Stimulated activated naive CD8-positive, alpha-beta T cell treated with anti-CD3 and anti-CD28 coated beads, Interleukin-15, Interleukin-2, amounts not matched to agents 100 U/mL and 50 U/mL, for 24 hours (primary cell): ENCODE data around the gene GRIPAP1.

Experiments
- ATAC-seq: fragments of 150-1000 bp; cut with Tn5 transposase; one replicate; pipeline ENCODE4 v1.10.0; 2021
- DNase-seq: peaks from one replicate; pipeline ENCODE4 v3.0.0; 2021

Gene GRIPAP1, protein sequence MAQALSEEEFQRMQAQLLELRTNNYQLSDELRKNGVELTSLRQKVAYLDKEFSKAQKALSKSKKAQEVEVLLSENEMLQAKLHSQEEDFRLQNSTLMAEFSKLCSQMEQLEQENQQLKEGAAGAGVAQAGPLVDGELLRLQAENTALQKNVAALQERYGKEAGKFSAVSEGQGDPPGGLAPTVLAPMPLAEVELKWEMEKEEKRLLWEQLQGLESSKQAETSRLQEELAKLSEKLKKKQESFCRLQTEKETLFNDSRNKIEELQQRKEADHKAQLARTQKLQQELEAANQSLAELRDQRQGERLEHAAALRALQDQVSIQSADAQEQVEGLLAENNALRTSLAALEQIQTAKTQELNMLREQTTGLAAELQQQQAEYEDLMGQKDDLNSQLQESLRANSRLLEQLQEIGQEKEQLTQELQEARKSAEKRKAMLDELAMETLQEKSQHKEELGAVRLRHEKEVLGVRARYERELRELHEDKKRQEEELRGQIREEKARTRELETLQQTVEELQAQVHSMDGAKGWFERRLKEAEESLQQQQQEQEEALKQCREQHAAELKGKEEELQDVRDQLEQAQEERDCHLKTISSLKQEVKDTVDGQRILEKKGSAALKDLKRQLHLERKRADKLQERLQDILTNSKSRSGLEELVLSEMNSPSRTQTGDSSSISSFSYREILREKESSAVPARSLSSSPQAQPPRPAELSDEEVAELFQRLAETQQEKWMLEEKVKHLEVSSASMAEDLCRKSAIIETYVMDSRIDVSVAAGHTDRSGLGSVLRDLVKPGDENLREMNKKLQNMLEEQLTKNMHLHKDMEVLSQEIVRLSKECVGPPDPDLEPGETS

DNA sequence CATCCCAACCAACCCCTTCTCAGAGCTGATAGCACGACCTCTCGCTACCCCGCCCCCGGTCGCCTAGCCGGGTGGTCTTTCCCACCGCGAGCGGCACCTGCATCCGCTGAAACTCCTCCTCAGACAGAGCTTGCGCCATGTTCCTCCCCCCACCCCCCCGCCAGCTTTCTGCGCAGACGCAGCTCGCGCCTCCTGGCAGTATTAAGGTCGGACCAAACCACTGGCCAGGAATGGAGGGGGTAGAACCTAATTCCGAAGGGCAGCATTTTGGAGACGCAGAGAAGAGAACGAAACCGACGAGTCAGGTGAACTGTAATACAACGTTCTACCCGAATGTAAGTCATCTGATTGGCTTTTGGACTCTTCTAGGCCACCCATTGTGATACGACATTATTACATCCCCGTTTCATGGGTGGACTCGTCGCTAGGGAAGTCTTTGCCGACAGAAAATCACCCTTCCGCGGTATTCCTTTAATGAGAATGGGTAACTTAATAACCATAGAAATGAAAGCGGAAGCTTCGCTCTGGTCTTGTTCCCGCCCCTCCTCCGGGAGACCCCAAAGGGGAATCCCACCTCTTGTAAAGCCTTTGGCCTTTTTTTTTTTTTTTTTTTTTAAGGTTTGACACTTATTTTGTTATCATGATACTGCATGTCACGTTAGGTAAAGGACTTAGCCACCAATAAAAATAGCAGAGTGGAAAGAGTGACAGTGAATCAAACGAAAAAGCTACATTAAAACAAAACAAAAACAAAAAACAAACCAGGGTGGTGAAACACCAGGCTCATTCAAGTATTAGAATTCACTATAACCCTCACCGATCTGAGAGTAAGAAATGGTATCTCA is at the start of gene GRIPAP1:
Gene GRIPAP1, minus strand, starts transcription at position 174 of the 845 bp plus-strand sequence. Its CDS starts 35 bp downstream, at position 139.
- peak; percentile 76 for ATAC-seq
- peak; percentile 78 for DNase-seq

- DNase-seq: no peak
- no peak for ATAC-seq
Measured at GRCh38 chrX:49043987-49044281, 41.9 kb upstream of the GRIPAP1 start.

DNA sequence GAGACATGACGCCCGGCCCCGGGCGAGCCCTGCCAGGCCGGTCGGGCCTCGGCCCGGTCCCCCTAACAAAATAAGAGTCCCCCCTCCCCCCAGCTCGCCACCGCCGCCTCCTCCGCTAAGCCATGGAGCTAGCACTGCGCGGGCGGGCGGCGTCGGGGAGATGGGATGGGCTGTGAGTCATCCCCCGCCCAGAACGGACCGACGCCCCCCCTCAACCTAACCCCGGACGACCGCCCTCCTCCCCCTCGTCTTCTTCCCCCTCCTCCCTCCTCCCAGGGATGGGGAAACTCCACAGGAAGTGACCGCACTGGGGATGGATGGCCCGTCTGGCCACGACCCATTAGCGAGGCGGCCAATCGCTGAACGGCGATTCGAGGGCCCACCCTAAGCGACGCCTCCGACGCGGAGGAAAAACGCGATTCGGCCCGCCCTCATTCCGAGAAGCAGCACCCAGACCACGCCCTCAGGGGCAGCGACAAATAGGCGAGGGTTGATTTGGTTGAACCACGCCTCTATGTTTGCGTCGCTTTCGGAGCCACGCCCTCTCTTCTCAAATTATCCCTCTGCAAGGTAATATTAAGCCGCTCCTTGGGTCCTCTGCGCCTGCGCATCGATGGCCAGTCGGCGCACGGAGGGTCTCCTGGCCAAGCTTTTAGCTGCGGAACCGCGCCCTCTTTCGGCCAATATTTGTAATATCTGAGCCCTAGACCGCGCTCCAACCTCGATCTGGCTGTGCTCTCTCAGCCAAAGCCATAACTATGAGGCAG is 41.3 kb upstream of the GRIPAP1 start, which contains the start of gene TFE3:
Gene TFE3, minus strand, starts transcription at position 138 of the 767 bp plus-strand sequence. Its CDS starts 131 bp downstream, at position 7.
- ATAC-seq: peak; percentile 93
- peak; percentile 92 for DNase-seq

DNA sequence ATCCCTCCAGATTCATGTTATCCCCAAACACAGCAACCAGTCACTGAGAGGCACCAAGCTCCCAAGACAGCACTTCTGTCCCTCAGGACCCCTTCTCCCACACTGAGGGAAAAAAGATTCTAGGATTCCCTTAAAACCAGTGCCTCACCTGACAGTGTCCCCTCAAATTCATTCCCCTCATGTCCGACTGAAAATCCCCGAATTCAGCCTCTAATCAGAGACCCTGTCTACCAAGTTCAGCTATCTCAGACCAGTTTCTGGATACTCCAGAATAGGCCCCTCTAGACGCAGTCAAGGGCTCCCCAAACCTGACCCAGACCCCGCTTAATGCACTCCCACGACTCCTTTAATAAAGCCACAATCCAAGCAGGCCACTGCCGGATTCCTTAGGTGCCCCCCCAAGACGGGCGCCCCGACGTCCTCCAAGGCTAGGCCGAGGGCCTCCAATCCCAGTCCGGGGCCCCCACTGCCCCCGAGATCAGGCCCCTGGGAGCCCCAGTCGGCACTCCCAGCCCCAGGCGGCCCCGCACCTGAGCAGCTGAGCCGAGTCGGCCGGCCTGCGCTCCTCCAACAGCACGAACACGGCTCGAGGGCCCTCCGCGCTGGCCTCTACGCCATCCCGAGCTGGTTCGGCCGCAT is 40.6 kb upstream of the GRIPAP1 start:
- ATAC-seq (no peak), DNase-seq (no peak)

DNA sequence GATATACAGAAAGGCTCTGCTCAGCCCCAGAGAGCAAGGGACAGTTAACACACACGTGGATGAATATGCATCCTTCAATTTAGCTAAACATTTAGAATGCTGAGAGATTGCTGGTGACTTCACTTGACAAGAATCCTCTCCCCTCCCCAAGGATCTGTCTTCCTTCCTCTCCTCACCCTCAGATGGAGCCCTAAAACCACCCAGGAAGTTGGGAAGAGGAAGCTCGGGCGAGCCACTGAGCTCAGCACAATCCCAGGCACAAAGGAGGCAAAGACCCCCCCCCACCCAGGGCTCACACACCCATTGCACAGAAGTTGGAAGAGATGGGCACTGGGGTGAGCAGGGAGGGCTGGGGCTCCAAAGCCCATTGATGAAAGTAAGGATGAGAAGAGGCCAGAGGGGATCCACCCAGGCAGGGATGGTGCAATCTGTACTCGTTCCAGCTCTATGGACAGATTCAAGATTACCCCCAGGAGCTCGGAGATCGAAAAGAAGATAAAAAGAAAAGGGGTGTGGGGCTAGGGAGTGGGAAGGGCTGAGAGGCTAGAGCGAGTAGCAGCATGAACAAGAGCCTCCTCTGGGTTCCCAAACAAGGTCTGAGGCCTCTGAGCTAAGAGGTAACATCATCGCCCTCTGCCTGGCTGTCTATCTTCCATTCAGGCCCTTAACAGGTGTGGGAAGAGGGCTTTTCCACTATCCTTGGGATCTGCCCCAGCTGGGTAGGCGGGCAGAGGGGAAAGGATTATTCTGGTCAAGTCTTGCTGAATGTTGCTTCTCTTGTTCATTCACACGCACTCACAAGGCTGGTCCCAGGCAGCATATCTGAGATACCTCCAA is 39.9 kb upstream of the GRIPAP1 start:
- peak; percentile 8 for DNase-seq
- ATAC-seq: no peak

DNA sequence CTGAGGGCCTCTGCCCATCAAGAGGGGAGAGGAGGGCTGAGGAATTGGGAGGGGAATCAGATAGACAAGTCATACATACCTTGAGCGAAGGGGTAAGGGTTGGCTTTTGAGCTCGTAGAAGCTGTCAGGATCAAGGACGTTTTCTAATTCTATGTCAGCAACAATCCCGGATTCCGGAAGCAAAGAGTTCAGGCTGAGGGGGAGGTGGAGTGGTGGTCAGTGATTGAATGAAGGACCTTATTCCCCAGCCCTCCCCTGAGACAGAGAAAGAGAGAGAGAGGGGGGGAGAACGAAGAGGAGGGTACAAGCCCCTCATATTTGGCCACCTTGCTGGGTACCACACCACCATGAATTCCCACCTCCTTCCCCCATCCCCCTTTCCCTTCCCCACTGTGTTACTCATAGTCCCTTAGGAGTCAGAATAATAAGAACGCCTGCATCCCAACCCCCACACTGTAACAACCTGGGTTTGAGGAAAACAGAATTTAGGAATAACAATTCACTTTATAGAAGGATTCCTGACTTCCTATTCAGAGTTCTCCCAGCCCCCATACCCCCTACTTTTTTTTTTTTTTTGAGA is 38.4 kb upstream of the GRIPAP1 start:
- DNase-seq (no peak), ATAC-seq (no peak)

- DNase-seq (peak; percentile 55), ATAC-seq (peak; percentile 34)
Measured at GRCh38 chrX:49039598-49040375, 37.7 kb upstream of the GRIPAP1 start.

GRCh38 chrX:49037883-49038475 is 35.9 kb upstream of the GRIPAP1 start:
- DNase-seq (no peak), ATAC-seq (no peak)

- ATAC-seq (no peak), DNase-seq (no peak)
Measured at GRCh38 chrX:49030283-49030682, 28.2 kb upstream of the GRIPAP1 start.

GRCh38 chrX:49029876-49030275 is 27.8 kb upstream of the GRIPAP1 start:
- ATAC-seq (no peak), DNase-seq (no peak)

- DNase-seq (no peak), ATAC-seq (no peak)
Measured at GRCh38 chrX:49019599-49020249, 17.7 kb upstream of the GRIPAP1 start.

- no peak for ATAC-seq
Measured at GRCh38 chrX:49019050-49019449, 17.0 kb upstream of the GRIPAP1 start.

DNA sequence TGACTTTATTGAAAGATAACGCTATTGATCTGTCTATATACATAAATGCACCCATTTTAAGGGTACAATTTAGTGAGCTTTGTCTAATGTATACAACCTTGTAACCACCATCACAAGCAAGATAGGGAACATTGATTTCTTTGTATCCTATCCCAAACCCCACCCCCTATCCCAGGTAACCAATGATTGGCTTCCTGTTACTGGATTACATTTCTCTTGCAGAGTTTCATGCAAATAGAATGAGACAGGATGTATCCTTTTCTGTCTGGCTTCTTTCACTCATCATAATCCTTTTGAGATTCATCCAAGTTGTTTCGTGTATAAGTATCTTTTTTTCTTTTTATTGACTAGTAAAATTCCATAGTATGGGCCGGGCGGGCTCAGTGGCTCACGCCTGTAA is 1.6 kb upstream of the GRIPAP1 start:
- ATAC-seq (no peak), DNase-seq (no peak)

More at GRCh38 chrX:49019050-49019449, 17.0 kb upstream of the GRIPAP1 start:
- DNase-seq: no peak

GRCh38 chrX:49001521-49002090 is 458 bp downstream of the GRIPAP1 start:
- ATAC-seq (peak; percentile 67), DNase-seq (peak; percentile 58)

DNA sequence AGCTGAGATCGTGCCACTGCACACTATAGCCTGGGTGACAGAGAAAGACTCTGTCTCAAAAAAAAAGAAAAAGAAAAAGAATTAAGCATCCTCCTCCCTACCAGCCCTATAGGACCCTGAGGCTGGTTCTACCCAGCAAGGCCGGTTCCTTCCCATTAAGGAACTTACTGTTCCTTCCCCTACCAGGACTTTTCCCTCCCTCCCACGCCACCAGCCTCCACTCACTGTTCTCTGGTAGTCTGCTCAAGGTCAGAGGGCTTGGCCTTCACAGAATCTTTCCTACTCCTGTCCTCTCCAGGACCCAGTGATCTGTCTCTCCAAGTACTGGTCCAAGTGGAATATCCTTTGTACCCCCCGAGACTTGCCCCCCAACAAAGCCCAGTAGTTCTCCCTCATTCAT is 1.4 kb downstream of the GRIPAP1 start:
- DNase-seq (no peak), ATAC-seq (no peak)

GRCh38 chrX:48999030-48999429 is 3.0 kb downstream of the GRIPAP1 start:
- ATAC-seq (no peak), DNase-seq (no peak)

GRCh38 chrX:48998391-48998790 is 3.7 kb downstream of the GRIPAP1 start:
- DNase-seq: no peak
- ATAC-seq: no peak

DNA sequence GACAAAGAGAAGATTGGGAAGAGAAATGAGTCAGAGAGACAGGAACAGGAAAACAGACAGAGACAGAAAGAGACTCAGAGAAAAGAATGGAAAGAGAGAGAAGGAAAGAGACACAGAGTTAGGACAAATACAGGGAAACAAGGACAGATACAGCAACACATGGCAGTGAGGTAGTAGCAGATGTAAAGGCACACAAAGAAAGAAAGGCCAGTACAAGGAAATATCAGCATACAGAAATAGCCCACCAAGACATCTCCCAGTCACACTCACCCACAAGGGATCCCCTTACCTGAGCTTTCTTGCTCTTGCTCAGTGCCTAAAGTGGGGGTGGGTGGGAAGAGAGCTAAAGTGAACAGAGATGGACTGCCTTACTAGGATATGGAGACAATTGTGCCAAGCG is 4.2 kb downstream of the GRIPAP1 start:
- ATAC-seq (no peak), DNase-seq (no peak)
